MCF 10A (cell line): ENCODE results near the gene PTPRN2. TPM values are rescaled to one million over a fixed set of nuclear protein-coding genes. Genes with fewer than 3 reads are reported as not detected.

Experiments used
- BruUV-seq: library from RNA; stranded (reverse); fragments of 400-500 nt; replicated peaks from 2 replicates; lab custom pipeline; 2021; lab: Mats Ljungman, UMichigan
- CTCF ChIA-PET: fragments of 300-600 bp; sonication (Branson Sonifier 250); formaldehyde crosslinking; extraction: SDS; loops from one replicate; lab custom pipeline; 2021; ENCODE audit warnings: antibody characterized with exemption, inconsistent platforms; lab: Yijun Ruan, JAX
- POLR2A ChIA-PET: fragments of 300-600, 350-650 bp; sonication (Branson Sonifier 250); formaldehyde crosslinking; extraction: SDS; loops from one replicate; lab custom pipeline; 2020; ENCODE audit warnings: antibody characterized with exemption, inconsistent platforms; lab: Yijun Ruan, JAX
- DNase-seq: peaks from one replicate; pipeline ENCODE4 v3.0.0-alpha.2; 2018; ENCODE audit not compliant: unreplicated experiment
- H3K27ac Mint-ChIP-seq: one replicate; pipeline ENCODE4 v1.8.0; 2022; ENCODE audit warnings: mild to moderate bottlenecking, low read depth, mixed read lengths; ENCODE audit not compliant: unreplicated experiment
- H3K27me3 Mint-ChIP-seq: one replicate; pipeline ENCODE4 v1.8.0; 2022; ENCODE audit warnings: mixed read lengths; ENCODE audit not compliant: insufficient read depth, unreplicated experiment
- H3K36me3 Mint-ChIP-seq: one replicate; pipeline ENCODE4 v1.8.0; 2022; ENCODE audit warnings: mild to moderate bottlenecking, moderate library complexity, mixed read lengths; ENCODE audit not compliant: insufficient read depth, unreplicated experiment
- H3K4me1 Mint-ChIP-seq: one replicate; pipeline ENCODE4 v1.8.0; 2022; ENCODE audit warnings: mixed read lengths; ENCODE audit not compliant: insufficient read depth, unreplicated experiment
- H3K4me3 Mint-ChIP-seq: one replicate; pipeline ENCODE4 v1.8.0; 2022; ENCODE audit warnings: mild to moderate bottlenecking, moderate library complexity, mixed read lengths; ENCODE audit not compliant: unreplicated experiment
- H3K9me3 Mint-ChIP-seq: one replicate; pipeline ENCODE4 v1.8.0; 2022; ENCODE audit warnings: mixed read lengths; ENCODE audit not compliant: unreplicated experiment
- intact Hi-C: fragments of 100-400 bp; cut with micrococcal nuclease; formaldehyde crosslinking; loops from 2 replicates; pipeline ENCODE4 v1.14.1; 2022
- total RNA-seq: library from RNA; stranded (reverse); gene quantifications from 2 replicates; pipeline ENCODE4 v1.2.3, GENCODE V29; 2022
- TF ChIP-seq, protein P1 (sequence below): fragments of 200-600 bp; IDR thresholded peaks from one replicate; pipeline ENCODE4 v1.8.0; 2022; ENCODE audit warnings: antibody characterized with exemption, mild to moderate bottlenecking; ENCODE audit not compliant: unreplicated experiment

Gene PTPRN2
- total RNA-seq, 1 experiment from 2014 or later = 4.5 TPM

- H3K27ac Mint-ChIP-seq = no peak overlapping the region
- TF ChIP-seq, protein P1, sequence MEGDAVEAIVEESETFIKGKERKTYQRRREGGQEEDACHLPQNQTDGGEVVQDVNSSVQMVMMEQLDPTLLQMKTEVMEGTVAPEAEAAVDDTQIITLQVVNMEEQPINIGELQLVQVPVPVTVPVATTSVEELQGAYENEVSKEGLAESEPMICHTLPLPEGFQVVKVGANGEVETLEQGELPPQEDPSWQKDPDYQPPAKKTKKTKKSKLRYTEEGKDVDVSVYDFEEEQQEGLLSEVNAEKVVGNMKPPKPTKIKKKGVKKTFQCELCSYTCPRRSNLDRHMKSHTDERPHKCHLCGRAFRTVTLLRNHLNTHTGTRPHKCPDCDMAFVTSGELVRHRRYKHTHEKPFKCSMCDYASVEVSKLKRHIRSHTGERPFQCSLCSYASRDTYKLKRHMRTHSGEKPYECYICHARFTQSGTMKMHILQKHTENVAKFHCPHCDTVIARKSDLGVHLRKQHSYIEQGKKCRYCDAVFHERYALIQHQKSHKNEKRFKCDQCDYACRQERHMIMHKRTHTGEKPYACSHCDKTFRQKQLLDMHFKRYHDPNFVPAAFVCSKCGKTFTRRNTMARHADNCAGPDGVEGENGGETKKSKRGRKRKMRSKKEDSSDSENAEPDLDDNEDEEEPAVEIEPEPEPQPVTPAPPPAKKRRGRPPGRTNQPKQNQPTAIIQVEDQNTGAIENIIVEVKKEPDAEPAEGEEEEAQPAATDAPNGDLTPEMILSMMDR = no peak
- H3K9me3 Mint-ChIP-seq = no peaks in the 10 kb centered on the region
- no peaks in the 10 kb centered on the region for H3K4me1 Mint-ChIP-seq
- no peak for DNase-seq
- H3K4me3 Mint-ChIP-seq = no peak overlapping the region
- intact Hi-C loops = no loop called here
- H3K36me3 Mint-ChIP-seq = peaks cover 13% of the 10 kb centered on the region
- CTCF ChIA-PET = interaction anchor here (0.7 kb wide), 1 partner anchor 24 kb away, joined by 3 read pairs; no protein-coding TSS in a partner anchor
- H3K27me3 Mint-ChIP-seq = no peaks in the 10 kb centered on the region
- POLR2A ChIA-PET = no interaction called here
- no TSS peak for BruUV-seq
Observed at GRCh38 chr7:157987906-157988305, 599.7 kb downstream of the PTPRN2 start.

DNA sequence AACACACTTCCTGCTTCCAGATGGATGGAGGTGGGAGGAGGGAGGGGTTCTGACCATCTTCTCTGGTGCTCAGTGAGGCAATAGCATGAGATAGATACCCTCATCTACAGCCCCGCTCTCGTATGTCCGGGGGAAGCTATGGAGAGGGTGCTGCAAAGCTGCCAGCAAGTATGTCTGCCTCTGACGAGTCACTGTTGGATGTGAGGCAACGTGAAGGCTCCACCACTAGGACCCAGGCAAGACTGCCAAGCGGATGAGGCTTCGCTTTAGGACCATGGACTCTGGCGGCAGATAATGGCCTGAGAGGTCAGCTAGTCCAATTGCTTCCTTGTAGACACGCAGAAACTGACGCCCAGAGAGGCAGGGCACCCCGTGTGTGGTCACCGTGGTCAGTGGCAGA is 601.6 kb downstream of the PTPRN2 start:
- CTCF ChIA-PET = interaction anchor here (0.6 kb wide), 1 partner anchor 395 kb away, joined by 3 read pairs; no protein-coding TSS in a partner anchor
- no peak overlapping the region for H3K4me3 Mint-ChIP-seq
- intact Hi-C loops = no loop called here
- TF ChIP-seq, protein P1 = no peak
- peaks cover 8% of the 10 kb centered on the region for H3K36me3 Mint-ChIP-seq
- H3K9me3 Mint-ChIP-seq = no peaks in the 10 kb centered on the region
- no peaks in the 10 kb centered on the region for H3K27me3 Mint-ChIP-seq
- POLR2A ChIA-PET = no interaction called here
- no peak for DNase-seq
- H3K4me1 Mint-ChIP-seq = no peaks in the 10 kb centered on the region
- BruUV-seq = no TSS peak
- no peak overlapping the region for H3K27ac Mint-ChIP-seq

GRCh38 chr7:157985636-157986035 is 602.0 kb downstream of the PTPRN2 start:
- DNase-seq = no peak
- Mint-ChIP-seq H3K9me3 (no peaks in the 10 kb centered on the region), H3K36me3 (peaks cover 8% of the 10 kb centered on the region), H3K4me1 (no peaks in the 10 kb centered on the region), H3K27ac (no peak overlapping the region), H3K4me3 (no peak overlapping the region), H3K27me3 (no peaks in the 10 kb centered on the region)
- TF ChIP-seq, protein P1 = no peak
- intact Hi-C loops = no loop called here
- BruUV-seq = no TSS peak
- POLR2A ChIA-PET = no interaction called here
- CTCF ChIA-PET = no interaction called here

GRCh38 chr7:157984423-157985163 is 603.0 kb downstream of the PTPRN2 start:
- BruUV-seq = no TSS peak
- H3K36me3 Mint-ChIP-seq = peaks cover 8% of the 10 kb centered on the region
- intact Hi-C loops = no loop called here
- POLR2A ChIA-PET = no interaction called here
- no peak overlapping the region for H3K27ac Mint-ChIP-seq
- H3K4me1 Mint-ChIP-seq = no peaks in the 10 kb centered on the region
- CTCF ChIA-PET = no interaction called here
- TF ChIP-seq, protein P1 = no peak
- DNase-seq = no peak
- H3K9me3 Mint-ChIP-seq = no peaks in the 10 kb centered on the region
- no peak overlapping the region for H3K4me3 Mint-ChIP-seq
- H3K27me3 Mint-ChIP-seq = no peaks in the 10 kb centered on the region
